GM18951 (cell line): ENCODE results near the gene TRAPPC5.

ENCODE experiments used
- POLR2A ChIP-seq: IDR thresholded peaks from 4 replicates; pipeline ENCODE4 v1.6.1; 2011; ENCODE audit warnings: mild to moderate bottlenecking; ENCODE audit not compliant: insufficient read length, insufficient read depth; ENCODE audit errors: extremely low read depth
- in situ Hi-C: fragments of 300-500 bp; cut with MboI; formaldehyde crosslinking; loops from one replicate; pipeline ENCODE4 v1.12.0; 2022; ENCODE audit warnings: low sequenced_read_pairs, mixed read lengths, inconsistent platforms; ENCODE audit not compliant: unreplicated experiment

Gene TRAPPC5

DNA sequence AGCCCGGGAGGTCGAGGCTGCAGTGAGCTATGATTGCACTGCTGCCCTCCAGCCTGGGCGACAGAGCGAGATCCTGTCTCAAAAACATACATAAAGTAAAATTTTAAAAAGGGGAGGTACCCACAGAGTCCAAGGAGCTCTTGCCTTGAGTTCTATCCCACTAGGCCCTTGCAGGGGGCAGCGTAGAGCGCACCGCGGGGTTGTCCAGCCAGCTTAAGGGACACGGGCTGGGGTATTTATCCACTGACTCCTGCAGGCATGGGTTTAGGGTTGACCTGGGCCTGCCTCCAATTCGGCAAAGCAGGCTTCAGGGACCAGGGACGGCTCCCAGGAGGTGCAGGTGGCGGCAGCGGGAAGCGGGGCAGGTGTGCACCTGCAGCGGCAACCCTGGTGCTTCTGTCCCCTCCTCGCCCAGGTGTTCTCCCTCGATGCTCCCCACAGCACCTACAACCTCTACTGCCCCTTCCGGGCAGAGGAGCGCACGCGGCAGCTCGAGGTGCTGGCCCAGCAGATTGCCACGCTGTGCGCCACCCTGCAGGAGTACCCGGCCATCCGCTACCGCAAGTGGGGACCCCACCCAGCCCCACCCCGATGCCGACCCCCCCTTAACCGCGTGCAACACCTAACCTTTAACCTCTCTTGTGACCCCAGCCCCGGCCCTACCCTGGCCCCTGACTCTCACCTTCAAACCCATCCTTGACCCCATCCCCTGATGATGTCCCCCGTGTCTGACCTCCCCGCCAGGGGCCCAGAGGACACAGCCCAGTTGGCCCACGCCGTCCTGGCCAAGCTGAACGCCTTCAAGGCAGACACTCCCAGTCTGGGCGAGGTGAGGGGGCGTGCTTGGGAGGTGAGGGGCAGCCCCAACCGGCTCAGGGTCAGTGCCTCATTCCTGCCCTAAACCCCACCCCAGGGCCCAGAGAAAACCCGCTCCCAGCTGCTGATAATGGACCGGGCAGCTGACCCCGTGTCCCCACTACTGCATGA is 39.0 kb upstream of the TRAPPC5 start:
- in situ Hi-C loops: loop anchor here (10.0 kb wide), 1 partner anchor 163 kb away; no protein-coding TSS in a partner anchor

DNA sequence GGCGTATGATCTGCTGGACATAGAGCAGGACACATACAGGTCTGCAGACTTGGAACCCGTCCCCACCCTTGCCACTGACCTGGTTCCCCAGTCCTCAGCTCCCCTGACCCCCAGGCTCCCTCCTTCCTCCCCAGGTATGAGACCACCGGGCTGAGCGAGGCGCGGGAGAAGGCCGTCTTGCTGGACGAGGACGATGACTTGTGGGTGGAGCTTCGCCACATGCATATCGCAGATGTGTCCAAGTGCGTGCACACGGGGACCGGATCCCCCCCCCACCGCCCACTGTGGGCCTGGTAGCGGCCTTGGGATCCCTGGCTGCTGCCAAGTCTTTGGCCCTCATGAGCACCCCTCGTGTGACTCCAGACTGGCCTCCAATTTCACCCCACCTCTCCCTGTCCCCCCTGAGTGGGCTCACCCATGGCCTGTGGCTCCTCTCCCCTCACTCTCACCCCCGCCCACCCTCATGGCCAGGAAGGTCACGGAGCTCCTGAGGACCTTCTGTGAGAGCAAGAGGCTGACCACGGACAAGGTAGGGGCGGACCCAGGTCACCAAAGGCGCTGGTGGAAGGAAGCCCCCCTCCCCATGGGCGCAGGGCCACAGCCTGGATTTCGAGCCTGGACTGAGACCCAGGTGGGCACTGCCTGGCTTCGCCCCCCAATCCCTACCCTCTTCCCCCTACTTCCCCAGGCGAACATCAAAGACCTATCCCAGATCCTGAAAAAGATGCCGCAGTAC is 38.2 kb upstream of the TRAPPC5 start:
- TF ChIP-seq POLR2A: no peak

More for the DNA sequence above, 39.0 kb upstream of the TRAPPC5 start:
- TF ChIP-seq POLR2A: no peak

DNA sequence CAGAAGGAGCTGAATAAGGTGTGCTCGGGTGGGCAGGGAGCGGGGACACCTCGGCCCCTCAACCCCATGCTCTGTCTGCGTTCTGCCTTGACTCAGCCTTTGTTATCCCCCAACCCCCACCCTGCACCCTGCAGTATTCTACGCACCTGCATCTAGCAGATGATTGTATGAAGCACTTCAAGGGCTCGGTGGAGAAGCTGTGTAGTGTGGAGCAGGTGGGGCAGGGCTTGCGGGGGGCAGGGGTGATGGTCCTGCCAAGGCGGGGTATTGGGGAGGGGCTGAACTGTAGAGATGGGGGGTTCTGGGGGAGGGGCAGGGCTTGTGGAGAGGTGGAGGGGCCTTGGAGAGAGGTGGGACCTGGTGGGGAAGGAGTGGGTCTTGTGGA is 37.6 kb upstream of the TRAPPC5 start:
- in situ Hi-C loops: loop anchor here (10.0 kb wide), 1 partner anchor 162 kb away; no protein-coding TSS in a partner anchor
- TF ChIP-seq POLR2A: no peak

More for the DNA sequence above, 38.2 kb upstream of the TRAPPC5 start:
- in situ Hi-C loops: loop anchor here (10.0 kb wide), 1 partner anchor 162 kb away; no protein-coding TSS in a partner anchor

DNA sequence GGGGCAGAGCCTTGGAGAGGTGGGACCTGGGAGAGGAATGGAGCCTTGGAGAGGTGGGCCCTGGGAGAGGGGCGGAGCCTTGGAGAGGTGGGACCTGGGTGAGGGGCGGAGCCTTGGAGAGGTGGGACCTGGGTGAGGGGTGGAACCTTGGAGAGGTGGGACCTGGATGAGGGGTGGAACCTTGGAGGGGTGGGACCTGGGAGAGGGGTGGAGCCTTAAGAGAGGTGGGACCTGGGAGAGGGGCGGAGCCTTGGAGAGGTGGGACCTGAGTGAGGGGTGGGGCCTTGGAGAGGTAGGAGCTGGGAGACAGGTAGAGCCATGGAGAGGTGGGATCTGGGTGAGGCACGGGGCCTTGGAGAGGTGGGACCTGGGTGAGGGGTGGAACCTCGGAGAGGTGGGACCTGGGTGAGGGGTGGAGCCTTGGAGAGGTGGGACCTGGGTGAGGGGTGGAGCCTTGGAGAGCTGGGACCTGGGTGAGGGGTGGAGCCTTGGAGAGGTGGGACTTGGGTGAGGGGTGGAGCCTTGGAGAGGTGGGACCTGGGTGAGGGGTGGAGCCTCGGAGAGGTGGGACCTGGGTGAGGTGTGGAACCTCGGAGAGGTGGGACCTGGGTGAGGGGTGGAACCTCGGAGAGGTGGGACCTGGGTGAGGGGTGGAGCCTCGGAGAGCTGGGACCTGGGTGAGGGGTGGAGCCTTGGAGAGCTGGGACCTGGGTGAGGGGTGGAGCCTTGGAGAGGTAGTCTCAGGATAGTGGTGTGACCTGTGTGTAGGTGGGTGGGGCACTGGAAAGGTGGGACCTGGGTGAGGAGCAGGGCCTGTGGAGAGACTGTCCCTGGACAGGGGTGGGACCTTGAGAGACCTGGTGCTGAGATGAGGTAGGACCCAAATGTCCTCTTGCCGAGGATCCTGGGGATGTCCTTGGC is 36.7 kb upstream of the TRAPPC5 start:
- in situ Hi-C loops: loop anchor here (10.0 kb wide), 1 partner anchor 161 kb away; no protein-coding TSS in a partner anchor

DNA sequence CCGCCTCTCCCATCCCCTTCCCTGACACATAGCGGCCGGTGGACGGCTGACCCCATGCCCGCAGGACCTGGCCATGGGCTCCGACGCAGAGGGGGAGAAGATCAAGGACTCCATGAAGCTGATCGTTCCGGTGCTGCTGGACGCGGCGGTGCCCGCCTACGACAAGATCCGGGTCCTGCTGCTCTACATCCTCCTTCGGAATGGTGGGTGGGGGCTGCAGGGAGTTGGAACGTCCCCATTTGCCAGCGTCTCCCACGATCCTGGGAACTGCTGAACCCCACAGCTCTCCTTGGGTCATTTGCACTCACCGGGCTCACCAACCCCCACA is 36.1 kb upstream of the TRAPPC5 start:
- TF ChIP-seq POLR2A: no peak
- in situ Hi-C loops: loop anchor here (10.0 kb wide), 1 partner anchor 160 kb away; no protein-coding TSS in a partner anchor

DNA sequence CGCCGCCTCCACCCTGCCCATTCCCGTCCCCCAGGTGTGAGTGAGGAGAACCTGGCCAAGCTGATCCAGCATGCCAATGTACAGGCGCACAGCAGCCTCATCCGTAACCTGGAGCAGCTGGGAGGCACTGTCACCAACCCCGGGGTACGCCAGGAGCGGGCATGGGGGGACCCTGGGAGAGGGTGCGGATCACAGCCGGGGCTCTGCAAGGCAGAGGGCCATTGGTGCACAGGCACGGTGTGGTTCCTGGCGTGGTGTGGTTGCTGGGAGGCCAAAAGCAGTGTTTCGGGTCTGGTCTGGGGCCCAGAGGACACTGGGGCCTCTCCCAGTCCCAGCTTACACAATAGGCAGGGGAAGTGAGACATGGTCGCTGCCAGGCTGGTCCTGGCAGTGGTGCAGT is 35.5 kb upstream of the TRAPPC5 start:
- no peak for TF ChIP-seq POLR2A
- in situ Hi-C loops: loop anchor here (10.0 kb wide), 1 partner anchor 160 kb away; no protein-coding TSS in a partner anchor

DNA sequence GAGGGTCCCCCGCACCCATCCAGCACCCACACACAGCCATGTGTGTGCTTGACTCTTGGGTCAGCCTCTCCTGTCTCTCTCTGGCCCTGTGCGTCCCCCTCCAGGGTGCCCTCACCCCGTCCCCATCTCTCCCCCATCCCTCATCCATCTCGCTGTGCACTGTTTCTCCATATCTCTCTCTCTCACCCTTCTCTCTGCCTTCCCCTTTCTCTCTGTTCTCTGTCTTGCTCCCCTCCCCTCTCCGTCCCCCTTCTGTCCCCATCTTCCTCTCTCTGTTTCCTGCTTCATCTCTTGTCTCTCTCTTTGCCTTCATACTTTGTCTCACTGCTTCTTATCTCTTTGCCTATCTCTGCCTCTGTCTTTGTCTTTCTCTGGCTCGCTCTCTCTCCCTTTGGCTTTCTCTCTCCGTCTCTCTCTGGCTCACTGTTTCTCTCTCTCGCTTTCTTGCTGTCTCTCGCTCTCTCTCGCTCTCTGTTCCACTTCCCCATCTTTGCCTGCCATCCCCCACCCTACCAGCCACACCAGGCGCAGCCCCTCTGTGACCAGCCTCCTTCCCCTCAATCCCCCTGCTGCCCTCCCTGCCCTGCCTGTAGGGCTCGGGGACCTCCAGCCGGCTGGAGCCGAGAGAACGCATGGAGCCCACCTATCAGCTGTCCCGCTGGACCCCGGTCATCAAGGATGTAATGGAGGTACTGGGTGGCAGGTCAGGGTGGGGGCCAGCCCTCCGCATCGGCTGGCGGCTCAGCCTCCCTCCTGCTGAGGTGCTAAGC is 34.8 kb upstream of the TRAPPC5 start:
- in situ Hi-C loops: loop anchor here (10.0 kb wide), 1 partner anchor 159 kb away; no protein-coding TSS in a partner anchor
- TF ChIP-seq POLR2A: no peak

DNA sequence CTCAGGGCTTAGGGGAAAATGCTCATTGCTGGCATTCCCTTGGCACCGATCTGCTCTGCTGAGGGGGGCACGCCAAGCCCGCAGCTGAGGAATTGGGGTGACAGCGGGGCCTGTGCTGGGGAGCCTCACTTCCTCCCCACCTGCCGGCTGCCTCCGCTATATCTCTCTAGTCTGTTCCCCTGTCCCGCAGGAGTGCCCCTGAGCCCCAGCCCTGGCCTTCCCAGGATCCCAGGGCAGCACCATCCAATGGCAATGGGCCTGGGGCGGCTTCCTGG is 34.3 kb upstream of the TRAPPC5 start:
- no peak for TF ChIP-seq POLR2A

DNA sequence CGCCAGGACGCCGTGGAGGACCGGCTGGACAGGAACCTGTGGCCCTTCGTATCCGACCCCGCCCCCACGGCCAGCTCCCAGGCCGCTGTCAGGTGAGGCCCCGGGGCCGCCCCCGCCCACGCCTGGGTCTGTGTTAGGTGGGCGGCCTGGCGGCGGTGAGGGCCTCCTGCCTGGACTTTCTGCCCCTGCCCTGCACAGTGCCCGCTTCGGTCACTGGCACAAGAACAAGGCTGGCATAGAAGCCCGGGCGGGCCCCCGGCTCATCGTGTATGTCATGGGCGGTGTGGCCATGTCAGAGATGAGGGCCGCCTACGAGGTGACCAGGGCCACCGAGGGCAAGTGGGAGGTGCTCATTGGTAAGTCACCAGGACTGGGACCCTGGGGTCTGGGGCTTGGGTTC is 33.5 kb upstream of the TRAPPC5 start:
- in situ Hi-C loops: loop anchor here (10.0 kb wide), 1 partner anchor 158 kb away; no protein-coding TSS in a partner anchor
- no peak for TF ChIP-seq POLR2A

More for the DNA sequence above, 34.3 kb upstream of the TRAPPC5 start:
- in situ Hi-C loops: loop anchor here (10.0 kb wide), 1 partner anchor 158 kb away; no protein-coding TSS in a partner anchor

DNA sequence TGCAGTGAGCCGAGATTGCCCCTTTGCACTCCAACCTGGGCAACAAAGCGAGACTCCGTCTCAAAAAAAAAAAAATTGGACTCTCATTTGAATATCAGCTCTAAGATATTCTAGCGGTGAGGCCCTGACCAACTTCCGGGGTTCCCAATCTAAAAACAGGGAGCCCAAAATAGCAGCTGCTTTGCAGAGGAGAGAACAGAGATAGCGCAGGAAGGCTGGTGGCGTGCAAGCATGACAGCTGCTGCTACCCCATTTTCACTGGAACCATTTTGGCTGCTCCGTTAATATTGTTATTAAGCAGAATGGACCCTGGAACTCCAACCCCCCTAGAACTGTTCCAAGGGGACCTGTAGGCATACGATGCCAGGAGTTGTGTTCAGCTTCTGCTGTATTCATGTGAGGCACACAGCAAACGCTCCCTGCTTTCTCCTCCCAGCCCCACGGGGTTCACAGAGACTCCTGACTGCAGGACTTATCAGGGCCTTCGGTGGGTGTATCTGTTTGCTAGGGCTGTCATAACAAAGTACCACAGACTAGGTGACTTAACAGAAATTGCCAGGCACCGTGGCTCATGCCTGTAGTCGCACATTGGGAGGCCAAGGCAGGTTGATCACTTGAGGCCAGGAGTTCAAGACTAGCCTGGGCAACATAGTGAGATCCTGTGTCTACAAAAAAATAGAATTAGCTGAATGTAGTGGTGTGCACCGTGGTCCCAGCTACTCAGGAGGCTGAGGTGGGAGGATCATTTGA is 32.2 kb upstream of the TRAPPC5 start:
- in situ Hi-C loops: loop anchor here (10.0 kb wide), 1 partner anchor 156 kb away; no protein-coding TSS in a partner anchor
- TF ChIP-seq POLR2A: no peak

DNA sequence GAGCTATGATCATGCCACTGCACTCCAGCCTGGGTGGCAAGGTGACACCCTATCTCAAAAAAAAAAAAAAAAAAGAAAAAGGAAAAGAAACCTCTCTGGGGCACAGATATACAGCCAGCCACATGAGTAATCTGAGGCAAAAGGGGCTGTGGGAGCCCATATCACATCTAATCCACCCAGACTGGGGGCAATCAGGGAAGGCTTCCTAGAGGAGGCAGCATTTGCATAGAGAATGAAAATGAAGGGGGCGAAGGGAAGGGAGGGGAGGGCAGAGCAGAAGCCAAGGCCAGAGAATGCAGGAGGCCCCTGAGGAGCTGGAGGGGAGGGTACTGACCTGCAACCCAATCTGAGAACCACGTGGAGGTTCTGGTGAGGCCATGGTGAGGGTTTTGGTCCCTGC is 30.5 kb upstream of the TRAPPC5 start:
- no peak for TF ChIP-seq POLR2A
- in situ Hi-C loops: no loop called here

DNA sequence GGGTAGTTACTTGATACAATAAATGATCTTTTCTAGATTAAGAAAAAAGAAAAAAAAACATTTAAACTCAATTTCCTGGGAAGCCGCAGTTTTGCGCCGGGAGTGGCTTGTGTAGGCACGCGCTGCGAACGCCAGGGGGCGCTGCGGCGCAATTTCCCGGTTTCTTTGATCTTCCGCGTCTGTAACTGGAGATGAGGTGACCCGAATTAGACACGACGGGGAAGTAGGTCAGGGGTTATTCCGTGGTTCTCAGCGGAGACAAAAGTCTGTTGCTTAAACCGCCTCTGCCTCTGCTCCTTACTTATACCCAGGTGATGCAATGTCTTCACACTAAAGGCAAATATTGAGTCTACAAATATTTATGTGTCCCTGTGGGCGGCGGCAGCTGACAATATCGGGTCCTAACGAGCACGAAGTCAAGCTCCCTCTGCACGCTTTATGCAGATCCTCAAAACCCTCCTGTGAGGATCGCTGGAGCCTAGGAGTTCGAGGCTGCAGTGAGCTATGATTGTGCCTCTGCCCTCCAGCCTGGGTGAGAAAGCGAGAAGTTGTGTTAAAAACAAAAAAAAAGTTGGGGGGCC is 28.5 kb upstream of the TRAPPC5 start:
- TF ChIP-seq POLR2A: no peak
- in situ Hi-C loops: no loop called here
